SK-N-SH (cell line): Measurements from ENCODE around the gene TM2D3. TPM values are rescaled to one million over a fixed set of nuclear protein-coding genes. Genes with fewer than 3 reads are reported as not detected.

ENCODE experiments used
- CTCF ChIA-PET: fragments of 300-600, 350-600 bp; formaldehyde crosslinking; extraction: SDS; loops from one replicate; lab custom pipeline; 2021; lab: Yijun Ruan, JAX
- POLR2A ChIA-PET: fragments of 350-600 bp; sonication (Branson Sonifier 250); formaldehyde crosslinking; extraction: SDS; loops from one replicate; lab custom pipeline; 2020; ENCODE audit warnings: antibody characterized with exemption, inconsistent platforms; lab: Yijun Ruan, JAX
- DNase-seq: peaks from one replicate; pipeline ENCODE4 v3.0.0; 2012
- H2AFZ ChIP-seq: fragments of 200-600 bp; sonication (generic); 2 replicates; pipeline ENCODE4 v1.8.1; 2016; ENCODE audit warnings: antibody characterized with exemption, mild to moderate bottlenecking, low read depth
- H3F3A ChIP-seq: fragments of 200-600 bp; sonication (generic); replicated peaks from 2 replicates; pipeline ENCODE3; 2016; ENCODE audit warnings: antibody characterized with exemption, mild to moderate bottlenecking; ENCODE audit not compliant: insufficient read depth
- H3K27ac ChIP-seq, 2 experiments: fragments of 200-500 bp in 1 of 2; fragments of 200-600 bp in 1 of 2; sonication (Bioruptor generic) in 1 of 2; sonication (generic), shearing (Covaris generic) in 1 of 2; 2 replicates each; pipeline versions ENCODE4 v1.5.1 to v1.6.1; 2014 to 2016; ENCODE audit warnings: low read depth in 2 of 2, inconsistent platforms in 1 of 2, low read length in 1 of 2, mild to moderate bottlenecking in 1 of 2, mixed read lengths in 1 of 2
- H3K27me3 ChIP-seq: fragments of 200-600 bp; sonication (generic), shearing (Covaris generic); 2 replicates; pipeline ENCODE4 v1.6.1; 2016; ENCODE audit warnings: mixed run types; ENCODE audit not compliant: insufficient read depth
- H3K36me3 ChIP-seq, 2 experiments: fragments of 200-500 bp in 1 of 2; fragments of 200-600 bp in 1 of 2; sonication (Bioruptor generic) in 1 of 2; sonication (generic) in 1 of 2; replicated peaks in 1 of 2; 2 replicates each; pipeline versions ENCODE3 to v1.5.1; 2014 to 2016; ENCODE audit warnings: low read length in 1 of 2, mild to moderate bottlenecking in 1 of 2; ENCODE audit not compliant: insufficient read depth in 2 of 2, control insufficient read depth in 1 of 2
- H3K4me1 ChIP-seq, 2 experiments: fragments of 200-500 bp in 1 of 2; fragments of 200-600 bp in 1 of 2; sonication (Bioruptor generic) in 1 of 2; sonication (generic), shearing (Covaris generic) in 1 of 2; 2 replicates each; pipeline versions ENCODE4 v1.5.1 to v1.6.1; 2014 to 2016; ENCODE audit warnings: low read depth in 1 of 2, low read length in 1 of 2, mixed run types in 1 of 2; ENCODE audit not compliant: insufficient read depth in 2 of 2, control insufficient read depth in 1 of 2
- H3K4me2 ChIP-seq: fragments of 200-600 bp; sonication (generic), shearing (Covaris generic); 2 replicates; pipeline ENCODE4 v1.6.1; 2017; ENCODE audit warnings: mixed run types
- H3K4me3 ChIP-seq, 2 experiments: fragments of 200-500 bp in 1 of 2; fragments of 200-600 bp in 1 of 2; sonication (Bioruptor generic) in 1 of 2; sonication (generic), shearing (Covaris generic) in 1 of 2; 2 replicates each; pipeline versions ENCODE4 v1.5.1 to v1.8.1; 2014 to 2016; ENCODE audit warnings: low read depth in 2 of 2, inconsistent platforms in 1 of 2, low read length in 1 of 2, mild to moderate bottlenecking in 1 of 2, mixed read lengths in 1 of 2, moderate library complexity in 1 of 2
- H3K79me2 ChIP-seq: fragments of 200-600 bp; sonication (generic); 2 replicates; pipeline ENCODE4 v1.8.1; 2017; ENCODE audit warnings: mild to moderate bottlenecking; ENCODE audit not compliant: insufficient read depth
- H3K9ac ChIP-seq: fragments of 200-600 bp; sonication (generic); 2 replicates; pipeline ENCODE4 v1.6.1; 2017; ENCODE audit warnings: mixed run types
- H3K9me2 ChIP-seq: fragments of 200-600 bp; sonication (generic); 2 replicates; pipeline ENCODE4 v1.6.1; 2017; ENCODE audit warnings: mixed run types
- H3K9me3 ChIP-seq: fragments of 200-600 bp; sonication (generic); 2 replicates; pipeline ENCODE4 v1.6.1; 2017; ENCODE audit warnings: mixed run types, mild to moderate bottlenecking, moderate library complexity
- H4K20me1 ChIP-seq: fragments of 200-600 bp; sonication (generic); 2 replicates; pipeline ENCODE4 v1.6.1; 2017; ENCODE audit warnings: mild to moderate bottlenecking, mixed run types; ENCODE audit not compliant: insufficient read depth
- CTCF ChIP-seq: fragments of 200-600 bp; sonication (generic); IDR thresholded peaks from 2 replicates; pipeline ENCODE4 v1.6.1; 2017; ENCODE audit warnings: antibody characterized with exemption, mild to moderate bottlenecking, moderate library complexity
- ELF1 ChIP-seq: IDR thresholded peaks from 2 replicates; pipeline ENCODE4 v1.4.0; 2012
- EZH2phosphoT487 ChIP-seq: fragments of 200-600 bp; sonication (generic); IDR thresholded peaks from 2 replicates; pipeline ENCODE4 v1.6.1; 2017; ENCODE audit warnings: low read depth, mixed run types, mild to moderate bottlenecking, antibody characterized with exemption, moderate library complexity, borderline replicate concordance
- FOXM1 ChIP-seq: IDR thresholded peaks from 2 replicates; pipeline ENCODE4 v1.4.0; 2012; ENCODE audit warnings: low read depth, mild to moderate bottlenecking
- GABPA ChIP-seq: IDR thresholded peaks from 2 replicates; pipeline ENCODE4 v1.4.0; 2012; ENCODE audit warnings: low read depth, mild to moderate bottlenecking
- GATA2 ChIP-seq: sonication (generic); formaldehyde crosslinking; IDR thresholded peaks from 2 replicates; pipeline ENCODE4 v1.5.0; 2020; ENCODE audit warnings: mild to moderate bottlenecking, missing genetic modification reagents
- IRF3 ChIP-seq: fragments of 150-350 bp; IDR thresholded peaks from 2 replicates; pipeline ENCODE4 v1.6.1; 2016; ENCODE audit warnings: mild to moderate bottlenecking, low read depth, low read length
- JUND ChIP-seq: IDR thresholded peaks from 2 replicates; pipeline ENCODE4 v1.4.0; 2012
- NFIC ChIP-seq: IDR thresholded peaks from 2 replicates; pipeline ENCODE4 v1.4.0; 2012; ENCODE audit warnings: borderline replicate concordance
- NRF1 ChIP-seq: IDR thresholded peaks from 2 replicates; pipeline ENCODE4 v1.6.1; 2012; ENCODE audit warnings: low read depth, mild to moderate bottlenecking, low read length
- POLR2AphosphoS5 ChIP-seq: IDR thresholded peaks from 2 replicates; pipeline ENCODE4 v1.6.1; 2012; ENCODE audit warnings: low read depth, low read length
- RAD21 ChIP-seq: IDR thresholded peaks from 2 replicates; pipeline ENCODE4 v1.6.1; 2012; ENCODE audit warnings: mild to moderate bottlenecking, low read length
- RCOR1 ChIP-seq: fragments of 150-350 bp; IDR thresholded peaks from 2 replicates; pipeline ENCODE4 v1.6.1; 2017; ENCODE audit warnings: antibody characterized with exemption, low read length
- RFX5 ChIP-seq: IDR thresholded peaks from 2 replicates; pipeline ENCODE4 v1.6.1; 2012; ENCODE audit warnings: mild to moderate bottlenecking, improper control_type of control experiment, low read length
- SIN3A ChIP-seq: IDR thresholded peaks from 2 replicates; pipeline ENCODE4 v1.6.1; 2012; ENCODE audit warnings: low read depth, mild to moderate bottlenecking, low read length, moderate library complexity, borderline replicate concordance
- TCF12 ChIP-seq: IDR thresholded peaks from 2 replicates; pipeline ENCODE4 v1.4.0; 2012
- USF1 ChIP-seq: IDR thresholded peaks from 2 replicates; pipeline ENCODE4 v1.4.0; 2012; ENCODE audit warnings: low read depth, borderline replicate concordance
- USF2 ChIP-seq: fragments of 150-350 bp; IDR thresholded peaks from 2 replicates; pipeline ENCODE4 v1.6.1; 2017; ENCODE audit warnings: antibody characterized with exemption, low read length, low read depth, borderline replicate concordance
- YY1 ChIP-seq: IDR thresholded peaks from 2 replicates; pipeline ENCODE4 v1.4.0; 2012; ENCODE audit warnings: low read depth, mild to moderate bottlenecking
- ZBTB33 ChIP-seq: IDR thresholded peaks from 2 replicates; pipeline ENCODE4 v1.4.0; 2012; ENCODE audit warnings: low read depth, borderline replicate concordance
- WGBS: methylation state at CpG from one replicate; pipeline ENCODE4 v1.1.6; 2017; ENCODE audit warnings: low lambda C conversion rate; 5-methylcytosine and 5-hydroxymethylcytosine counted together
- polyA plus RNA-seq, 3 experiments: library from polyadenylated mRNA; depleted of rRNA; stranded (reverse); fragments of >200 nt; gene quantifications; 2 replicates each; pipeline ENCODE4 v1.2.3, GENCODE V29; 2012

The TM2D3 gene
- polyA plus RNA-seq, 1 of the 3 experiments (the other 2 are of a cell fraction) = 73.3 TPM

GRCh38 chr15:101684384-101684783 is 32.2 kb upstream of the TM2D3 start (continued):
- TF ChIP-seq CTCF (no peak), RCOR1 (no peak), YY1 (no peak), SIN3A (no peak), JUND (peak; percentile 84), NFIC (peak; percentile 10; the same call in 1 of the 2 replicates), NRF1 (no peak), GABPA (no peak)
- TF ChIP-seq, all 33 proteins: peak for 9

- Histone ChIP-seq H3K27ac (peak overlapping the region in 1 of 2 experiments; percentile 11; a peak in 1 of 4 replicates), H3K79me2 (no peaks in the 10 kb centered on the region), H3K4me3 (no peak overlapping the region), H4K20me1 (no peaks in the 10 kb centered on the region)
- TF ChIP-seq YY1 (no peak), GATA2 (CRISPR knock-in tag) (no peak), RAD21 (no peak), FOXM1 (no peak), EZH2phosphoT487 (no peak), USF2 (no peak), TCF12 (no peak), GABPA (no peak), RCOR1 (no peak), RFX5 (no peak), IRF3 (no peak), POLR2AphosphoS5 (no peak), ZBTB33 (no peak), NRF1 (no peak), JUND (no peak), USF1 (no peak), ELF1 (no peak)
- TF ChIP-seq, all 33 proteins: peak for 0
- Histone ChIP-seq H3K4me1 (peaks cover 3 to 9% of the 10 kb centered on the region in 2 experiments), H3K9me3 (no peaks in the 10 kb centered on the region), H3K27me3 (no peaks in the 10 kb centered on the region), H3K9me2 (no peaks in the 10 kb centered on the region), H3K4me2 (no peak overlapping the region), H2AFZ (no peak overlapping the region), H3K9ac (no peak overlapping the region), H3F3A (peaks cover 28% of the 10 kb centered on the region), H3K36me3 (peaks cover 23 to 53% of the 10 kb centered on the region in 2 experiments)
- DNase-seq = no peak
- ChIA-PET POLR2A (no interaction called here), CTCF (no interaction called here)
- WGBS = 74% methylated on average over 2 of the region's 2 CpGs
Observed at GRCh38 chr15:101679806-101680205, 27.6 kb upstream of the TM2D3 start.
